ENCODE measurements around the gene VWA7.

DNA sequence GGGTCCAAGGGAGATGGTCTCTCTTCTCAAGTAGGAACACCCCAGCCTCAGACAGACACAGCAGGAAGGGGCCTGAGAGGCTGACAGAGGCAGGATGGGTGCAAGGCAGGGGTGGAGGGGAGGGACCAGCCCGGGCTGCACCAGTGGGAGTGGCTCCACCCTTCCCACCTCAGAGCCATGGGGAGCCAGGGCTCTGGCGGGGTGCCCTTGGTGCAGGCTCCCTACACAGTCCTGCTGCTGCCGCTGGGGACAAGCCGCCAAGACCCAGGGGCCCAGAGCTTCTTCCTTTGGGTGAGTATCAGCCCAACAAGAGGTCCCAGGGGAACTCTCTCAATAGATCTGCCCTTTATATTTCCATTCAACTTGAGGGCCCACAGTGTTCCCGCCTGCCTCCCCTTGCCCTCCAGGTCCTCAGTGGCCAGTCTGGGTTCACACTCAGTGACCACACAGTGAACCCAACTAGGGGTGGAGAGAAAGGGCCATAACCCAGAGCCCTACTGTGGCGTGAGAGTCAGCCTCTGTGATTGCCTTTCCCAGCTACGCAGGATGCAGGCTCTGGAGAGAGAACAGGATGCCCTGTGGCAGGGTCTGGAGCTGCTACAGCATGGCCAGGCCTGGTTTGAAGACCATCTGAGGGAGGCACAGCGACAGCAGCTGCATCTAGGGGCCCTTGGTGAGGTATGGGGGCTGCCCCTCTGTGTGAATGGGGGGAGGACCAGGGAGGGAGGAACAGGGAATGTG lies 14.1 kb downstream of the VWA7 start:
- TF ChIP-seq, protein P1, sequence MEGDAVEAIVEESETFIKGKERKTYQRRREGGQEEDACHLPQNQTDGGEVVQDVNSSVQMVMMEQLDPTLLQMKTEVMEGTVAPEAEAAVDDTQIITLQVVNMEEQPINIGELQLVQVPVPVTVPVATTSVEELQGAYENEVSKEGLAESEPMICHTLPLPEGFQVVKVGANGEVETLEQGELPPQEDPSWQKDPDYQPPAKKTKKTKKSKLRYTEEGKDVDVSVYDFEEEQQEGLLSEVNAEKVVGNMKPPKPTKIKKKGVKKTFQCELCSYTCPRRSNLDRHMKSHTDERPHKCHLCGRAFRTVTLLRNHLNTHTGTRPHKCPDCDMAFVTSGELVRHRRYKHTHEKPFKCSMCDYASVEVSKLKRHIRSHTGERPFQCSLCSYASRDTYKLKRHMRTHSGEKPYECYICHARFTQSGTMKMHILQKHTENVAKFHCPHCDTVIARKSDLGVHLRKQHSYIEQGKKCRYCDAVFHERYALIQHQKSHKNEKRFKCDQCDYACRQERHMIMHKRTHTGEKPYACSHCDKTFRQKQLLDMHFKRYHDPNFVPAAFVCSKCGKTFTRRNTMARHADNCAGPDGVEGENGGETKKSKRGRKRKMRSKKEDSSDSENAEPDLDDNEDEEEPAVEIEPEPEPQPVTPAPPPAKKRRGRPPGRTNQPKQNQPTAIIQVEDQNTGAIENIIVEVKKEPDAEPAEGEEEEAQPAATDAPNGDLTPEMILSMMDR (IDR thresholded peaks at IDR 0.05; ENCODE audit: low read length): no peak
- no peak for TF ChIP-seq EZH2 (IDR thresholded peaks at IDR 0.05; ENCODE audit: borderline replicate concordance, low read length)

Data from OCI-LY1 (cell line).